Skin of body (tissue), 2 donors: ENCODE results near the gene RABL6. TPM values are rescaled to one million over a fixed set of nuclear protein-coding genes. Genes with fewer than 3 reads are reported as not detected.
"Not testable (repeated sequence)": the region's sequence is repeated elsewhere in the genome, so short reads cannot be mapped to it uniquely, and the experiment has no call there.

Experiments used
- DNase-seq: peaks from one replicate; lab custom pipeline; 2025; lab: John Stamatoyannopoulos, UW
- total RNA-seq: library from RNA; depleted of rRNA; stranded (reverse); fragments of >200 nt; gene quantifications from one replicate; pipeline ENCODE4 v1.2.3, GENCODE V29; 2014

RABL6 gene, protein sequence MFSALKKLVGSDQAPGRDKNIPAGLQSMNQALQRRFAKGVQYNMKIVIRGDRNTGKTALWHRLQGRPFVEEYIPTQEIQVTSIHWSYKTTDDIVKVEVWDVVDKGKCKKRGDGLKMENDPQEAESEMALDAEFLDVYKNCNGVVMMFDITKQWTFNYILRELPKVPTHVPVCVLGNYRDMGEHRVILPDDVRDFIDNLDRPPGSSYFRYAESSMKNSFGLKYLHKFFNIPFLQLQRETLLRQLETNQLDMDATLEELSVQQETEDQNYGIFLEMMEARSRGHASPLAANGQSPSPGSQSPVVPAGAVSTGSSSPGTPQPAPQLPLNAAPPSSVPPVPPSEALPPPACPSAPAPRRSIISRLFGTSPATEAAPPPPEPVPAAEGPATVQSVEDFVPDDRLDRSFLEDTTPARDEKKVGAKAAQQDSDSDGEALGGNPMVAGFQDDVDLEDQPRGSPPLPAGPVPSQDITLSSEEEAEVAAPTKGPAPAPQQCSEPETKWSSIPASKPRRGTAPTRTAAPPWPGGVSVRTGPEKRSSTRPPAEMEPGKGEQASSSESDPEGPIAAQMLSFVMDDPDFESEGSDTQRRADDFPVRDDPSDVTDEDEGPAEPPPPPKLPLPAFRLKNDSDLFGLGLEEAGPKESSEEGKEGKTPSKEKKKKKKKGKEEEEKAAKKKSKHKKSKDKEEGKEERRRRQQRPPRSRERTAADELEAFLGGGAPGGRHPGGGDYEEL
- total RNA-seq: 28.0 TPM

GRCh38 chr9:136807281-136808074 lies at the start of gene RABL6:
Gene RABL6 (plus strand): TSS chr9:136807948. CDS start chr9:136808197, 249 bp downstream.
- peak; percentile 66 for DNase-seq

GRCh38 chr9:136759001-136759400 lies 48.7 kb upstream of the RABL6 start:
- no peak for DNase-seq

DNA sequence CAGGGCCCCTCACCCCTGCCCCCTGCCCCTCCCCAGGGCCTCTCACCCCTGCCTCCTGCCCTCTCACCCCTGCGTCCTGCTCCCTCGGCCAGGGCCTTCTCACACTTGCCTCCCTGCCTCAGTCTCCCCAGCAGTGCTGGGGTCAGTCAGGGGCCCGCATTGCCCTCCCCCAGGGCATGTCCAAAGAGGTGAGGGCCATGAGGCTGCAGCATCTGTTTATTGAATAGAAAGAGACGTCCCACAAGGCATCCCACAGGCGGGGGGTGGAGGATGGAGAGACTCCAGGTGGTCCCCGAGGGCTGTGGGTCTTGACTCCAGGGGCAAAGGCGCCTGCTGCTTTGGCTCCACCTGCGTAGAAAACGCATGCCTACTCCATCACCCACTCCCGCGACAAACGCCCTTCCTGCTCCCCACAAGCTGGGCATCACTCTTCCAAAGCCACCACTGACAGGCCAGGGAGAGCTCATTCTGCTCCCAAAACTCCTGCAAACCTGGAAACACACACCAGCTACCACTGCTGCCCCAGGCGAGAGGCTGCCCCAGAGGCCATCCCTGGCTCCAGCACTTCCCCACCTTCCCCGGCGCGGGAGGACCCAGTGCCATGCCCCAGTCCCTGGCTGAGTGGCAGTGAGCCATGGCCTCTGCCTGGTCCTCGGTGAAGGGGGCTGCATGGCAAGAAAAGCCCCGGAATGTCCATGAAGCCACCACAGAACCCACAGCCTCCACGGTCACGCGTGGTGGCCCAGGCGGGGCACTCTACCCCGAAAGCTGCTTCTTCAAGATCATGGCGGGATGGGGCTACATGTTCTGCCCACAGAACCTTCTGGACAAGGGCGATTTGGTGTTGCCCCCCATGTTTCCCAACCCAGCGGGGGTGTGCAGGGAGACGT lies 48.1 kb upstream of the RABL6 start:
- no peak for DNase-seq

GRCh38 chr9:136760424-136760823 lies 47.3 kb upstream of the RABL6 start:
- DNase-seq: no peak

- DNase-seq: not testable (repeated sequence)
These were observed 46.8 kb upstream of the RABL6 start for GRCh38 chr9:136760834-136761544.

DNA sequence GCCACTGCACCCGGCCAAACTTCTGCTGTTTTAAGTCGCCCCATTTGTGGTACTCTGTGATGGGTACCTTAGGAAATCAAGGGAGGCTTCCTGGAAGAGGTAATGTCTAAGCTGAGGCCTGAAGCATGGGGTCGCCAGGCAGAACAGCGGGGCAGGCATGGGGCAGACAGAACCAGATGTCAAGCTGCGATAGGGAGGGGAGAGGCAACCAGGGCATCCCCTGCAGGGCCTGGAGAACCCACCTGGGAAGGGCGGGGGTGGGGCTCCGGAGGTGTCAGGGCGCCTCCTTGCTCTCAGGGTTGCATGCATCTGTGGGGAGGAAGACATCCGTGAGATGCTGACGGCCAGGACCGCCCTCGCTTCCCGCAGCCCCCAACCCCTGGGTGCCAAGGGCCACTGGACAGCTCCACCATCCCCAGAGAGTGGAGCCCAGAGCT lies 46.2 kb upstream of the RABL6 start:
- DNase-seq: no peak

DNA sequence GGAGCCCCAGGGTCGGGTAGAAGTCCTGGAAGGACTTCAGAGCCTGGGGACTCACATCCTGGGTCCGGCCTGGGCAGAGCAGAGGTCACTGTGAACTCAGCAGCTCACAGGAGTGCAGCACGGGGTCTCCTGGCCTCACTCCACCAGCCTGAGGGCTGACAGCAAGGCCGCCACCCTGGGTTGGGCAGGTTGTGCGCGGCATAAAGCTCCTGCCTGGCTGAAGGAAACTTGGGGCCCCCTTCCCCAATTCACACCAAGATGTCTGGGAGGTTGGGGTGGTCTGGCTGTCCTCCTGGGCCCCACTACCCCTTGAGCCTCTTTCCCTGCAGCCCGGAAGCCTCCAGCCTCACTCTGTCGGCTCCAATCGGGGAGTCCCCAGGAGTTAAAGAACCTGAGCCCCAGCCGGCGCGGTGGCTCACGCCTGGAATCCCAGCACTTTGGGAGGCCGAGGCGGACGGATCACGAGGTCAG lies 45.5 kb upstream of the RABL6 start:
- no peak for DNase-seq

- DNase-seq: no peak
These were observed 44.7 kb upstream of the RABL6 start for GRCh38 chr9:136762915-136763648.

GRCh38 chr9:136763649-136764035 lies 44.1 kb upstream of the RABL6 start:
- DNase-seq: no peak

GRCh38 chr9:136764301-136764891 lies 43.4 kb upstream of the RABL6 start, which contains the start of gene LCN15:
Gene LCN15 (minus strand): TSS chr9:136764518. CDS start chr9:136764488, 30 bp downstream.
- no peak for DNase-seq

DNA sequence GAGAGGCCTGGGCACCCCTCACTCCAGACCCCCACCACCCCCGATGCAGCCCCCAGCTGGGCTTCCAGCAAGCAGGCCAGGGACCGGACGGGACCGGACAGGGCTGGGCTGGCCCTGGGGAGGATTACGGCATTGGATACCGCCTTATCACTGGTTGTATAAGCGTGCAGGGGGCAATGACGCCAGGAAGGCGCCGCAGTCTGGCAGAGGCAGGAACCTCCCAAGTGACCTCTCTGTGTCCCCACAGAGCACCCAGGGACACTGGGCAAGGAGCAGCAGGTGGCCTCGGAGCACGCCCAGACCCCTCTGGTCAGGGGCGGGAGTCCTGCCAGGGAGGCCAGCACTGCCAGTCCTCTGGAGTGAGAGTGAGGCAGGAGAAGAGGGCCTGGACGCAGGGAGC lies 42.7 kb upstream of the RABL6 start:
- DNase-seq: no peak

- DNase-seq: not testable (repeated sequence)
These were observed 41.9 kb upstream of the RABL6 start for GRCh38 chr9:136765745-136766409.

GRCh38 chr9:136766410-136767120 lies 41.2 kb upstream of the RABL6 start:
- DNase-seq: not testable (repeated sequence)

- DNase-seq: no peak
These were observed 38.0 kb upstream of the RABL6 start for GRCh38 chr9:136769710-136770191.

DNA sequence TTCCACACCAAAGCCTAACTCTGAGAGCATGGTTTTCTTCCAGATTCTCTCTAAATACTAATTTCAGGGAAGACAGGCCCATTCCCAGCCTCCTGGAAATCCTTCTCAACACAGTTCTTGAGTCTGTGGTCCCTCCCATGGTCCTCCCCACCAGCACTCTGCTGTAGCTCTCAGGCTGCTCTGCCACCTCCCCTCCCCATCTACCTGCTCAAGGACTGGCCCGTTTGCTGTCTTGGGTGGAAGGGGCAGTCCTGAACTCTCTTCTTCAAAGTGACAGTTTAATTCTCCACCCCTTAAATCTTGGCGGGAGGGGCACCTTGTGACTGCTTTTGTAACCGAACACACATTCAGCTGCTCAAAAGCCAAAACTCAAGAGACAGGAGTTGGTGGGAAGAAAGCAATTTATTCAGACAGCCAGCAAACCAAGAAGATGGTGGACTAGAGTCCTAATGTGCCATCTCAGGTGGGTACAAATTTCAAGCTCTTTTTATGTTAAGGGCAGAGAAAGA lies 35.8 kb upstream of the RABL6 start:
- DNase-seq: no peak

DNA sequence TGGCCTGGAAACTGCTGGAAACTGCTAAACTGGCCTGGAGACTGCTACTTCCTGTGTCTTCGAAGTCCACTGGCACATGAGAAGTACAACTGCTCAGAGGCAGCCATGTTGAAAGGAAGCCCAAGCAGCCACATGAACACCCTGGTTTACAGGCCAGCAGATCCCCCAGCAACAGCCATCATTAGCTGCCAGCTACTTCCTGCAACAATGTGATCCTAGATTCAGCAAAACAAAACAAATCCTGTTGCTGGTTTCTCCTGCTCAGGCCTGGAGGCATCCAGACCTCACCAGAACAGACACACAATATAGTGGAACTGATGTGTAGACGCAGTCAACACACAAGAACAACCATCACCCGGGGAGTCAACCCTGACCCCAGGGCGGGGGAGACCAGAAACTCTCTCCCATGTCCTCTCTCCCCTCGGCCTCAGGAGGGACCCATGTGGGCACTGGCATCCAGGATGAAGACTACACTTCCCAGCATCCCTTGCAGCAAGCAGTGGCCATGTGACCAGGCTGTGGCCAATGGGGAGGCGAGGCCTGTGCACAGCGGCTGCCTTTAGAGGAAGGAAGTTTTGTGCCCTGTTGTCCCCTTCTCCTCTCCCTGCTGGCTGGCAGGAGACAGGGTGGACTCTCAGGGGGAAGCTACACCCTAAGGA lies 34.2 kb upstream of the RABL6 start:
- DNase-seq: no peak
